H1 (cell line): ENCODE measurements around the gene MACROD2. TPM values are rescaled to one million over a fixed set of nuclear protein-coding genes. Genes with fewer than 3 reads are reported as not detected.

Source experiments
- CTCF ChIA-PET: fragments of 300-600 bp; sonication (Branson Sonifier 250); formaldehyde crosslinking; loops from one replicate; lab custom pipeline; 2021; ENCODE audit not compliant: partially characterized antibody; lab: Charles Lee
- POLR2A ChIA-PET: fragments of 300-600 bp; sonication (Branson Sonifier 250); formaldehyde crosslinking; loops from one replicate; lab custom pipeline; 2021; ENCODE audit warnings: inconsistent platforms; ENCODE audit not compliant: partially characterized antibody; lab: Charles Lee
- DNase-seq, 2 experiments: peaks; one replicate each; pipeline versions ENCODE4 v3.0.0 to v3.0.0-alpha.2; 2010 to 2022; ENCODE audit warnings: low spot score in 2 of 2, low read depth in 1 of 2, mixed read lengths in 1 of 2
- FAIRE-seq: peaks from 2 replicates; lab custom pipeline; 2011; peaks lifted over from hg19 to GRCh38; lab: Jason Lieb, UNC
- H2AFZ ChIP-seq: 2 replicates; pipeline ENCODE4 v1.8.1; 2012; ENCODE audit warnings: low read length, inconsistent platforms
- H2AK5ac ChIP-seq: 2 replicates; pipeline ENCODE4 v1.6.1; 2013; ENCODE audit warnings: low read depth, low read length
- H2BK120ac ChIP-seq: replicated peaks from 2 replicates; pipeline ENCODE3; 2013; ENCODE audit warnings: low read depth, low read length, inconsistent platforms
- H2BK12ac ChIP-seq: 2 replicates; pipeline ENCODE4 v1.6.1; 2013; ENCODE audit warnings: low read depth, low read length
- H2BK15ac ChIP-seq: 2 replicates; pipeline ENCODE4 v1.6.1; 2013; ENCODE audit warnings: low read length
- H2BK20ac ChIP-seq: 2 replicates; pipeline ENCODE4 v1.6.1; 2013; ENCODE audit warnings: low read length
- H2BK5ac ChIP-seq: 2 replicates; pipeline ENCODE4 v1.6.1; 2013; ENCODE audit warnings: low read depth, low read length
- H3K14ac ChIP-seq: 2 replicates; pipeline ENCODE4 v1.6.1; 2013; ENCODE audit warnings: inconsistent platforms; ENCODE audit not compliant: insufficient read length
- H3K18ac ChIP-seq: 2 replicates; pipeline ENCODE4 v1.6.1; 2013; ENCODE audit warnings: low read length; ENCODE audit errors: extremely low read depth
- H3K23ac ChIP-seq: 2 replicates; pipeline ENCODE4 v1.6.1; 2013; ENCODE audit warnings: inconsistent platforms; ENCODE audit not compliant: insufficient read length
- H3K23me2 ChIP-seq: 2 replicates; pipeline ENCODE4 v1.6.1; 2013; ENCODE audit warnings: low read depth, low read length
- H3K27ac ChIP-seq: 2 replicates; pipeline ENCODE4 v1.6.1; 2011; ENCODE audit warnings: low read depth, low read length, inconsistent platforms
- H3K27me3 ChIP-seq, 4 experiments: replicated peaks in 1 of 4; 1 replicate in 1 of 4; 2 replicates in 3 of 4; pipeline versions ENCODE4 v1.6.1 to v1.8.1; 2011 to 2013; ENCODE audit warnings: low read length in 3 of 4, mild to moderate bottlenecking in 3 of 4, inconsistent platforms in 2 of 4, mixed read lengths in 2 of 4, moderate library complexity in 1 of 4; ENCODE audit not compliant: control insufficient read depth in 3 of 4, insufficient read depth in 3 of 4; ENCODE audit errors: extremely low read depth in 1 of 4
- H3K36me3 ChIP-seq, 4 experiments: 2 replicates each; pipeline versions ENCODE4 v1.6.1 to v1.8.1; 2011 to 2013; ENCODE audit warnings: mild to moderate bottlenecking in 4 of 4, low read length in 3 of 4, moderate library complexity in 2 of 4, control low read depth in 1 of 4, inconsistent platforms in 1 of 4; ENCODE audit not compliant: insufficient read depth in 4 of 4, control insufficient read depth in 2 of 4
- H3K4ac ChIP-seq: replicated peaks from 2 replicates; pipeline ENCODE3; 2013; ENCODE audit warnings: low read length, low read depth, mixed read lengths, inconsistent platforms; ENCODE audit not compliant: insufficient read length
- H3K4me1 ChIP-seq, 4 experiments: replicated peaks in 1 of 4; 1 replicate in 1 of 4; 2 replicates in 3 of 4; pipeline versions ENCODE4 v1.6.1 to v1.8.1; 2011 to 2013; ENCODE audit warnings: low read length in 3 of 4, inconsistent platforms in 2 of 4, mixed read lengths in 1 of 4; ENCODE audit not compliant: insufficient read depth in 4 of 4, control insufficient read depth in 3 of 4
- H3K4me2 ChIP-seq, 2 experiments: 2 replicates each; pipeline versions ENCODE4 v1.6.1 to v1.8.1; 2011 to 2013; ENCODE audit warnings: low read depth in 2 of 2, low read length in 2 of 2, control low read depth in 1 of 2, inconsistent platforms in 1 of 2, mild to moderate bottlenecking in 1 of 2; ENCODE audit not compliant: insufficient read depth in 1 of 2
- H3K4me3 ChIP-seq, 4 experiments: fragments of 200-600, 300-600 bp in 1 of 4; sonication (generic), shearing (Covaris generic), sonication (Bioruptor Twin) in 1 of 4; 2 replicates each; pipeline versions ENCODE4 v1.5.1 to v1.8.1; 2011 to 2016; ENCODE audit warnings: low read length in 4 of 4, low read depth in 3 of 4, control low read depth in 2 of 4, inconsistent platforms in 2 of 4, mild to moderate bottlenecking in 2 of 4, mixed read lengths in 1 of 4, moderate library complexity in 1 of 4; ENCODE audit not compliant: insufficient read depth in 2 of 4; ENCODE audit errors: extremely low read depth in 1 of 4
- H3K56ac ChIP-seq: replicated peaks from 2 replicates; pipeline ENCODE3; 2013; ENCODE audit warnings: low read depth, mild to moderate bottlenecking, mixed read lengths, low read length, inconsistent platforms; ENCODE audit not compliant: insufficient read length
- H3K79me1 ChIP-seq: 2 replicates; pipeline ENCODE4 v1.6.1; 2013; ENCODE audit warnings: low read depth, low read length, control low read depth
- H3K79me2 ChIP-seq, 2 experiments: 2 replicates each; pipeline versions ENCODE4 v1.6.1 to v1.8.1; 2012 to 2013; ENCODE audit warnings: low read length in 2 of 2, mild to moderate bottlenecking in 2 of 2, inconsistent platforms in 1 of 2; ENCODE audit not compliant: insufficient read depth in 2 of 2, control insufficient read depth in 1 of 2
- H3K9ac ChIP-seq, 4 experiments: replicated peaks in 1 of 4; 1 replicate in 1 of 4; 2 replicates in 3 of 4; pipeline versions ENCODE4 v1.6.1 to v1.8.1; 2011 to 2013; ENCODE audit warnings: low read depth in 3 of 4, low read length in 3 of 4, control low read depth in 2 of 4, mild to moderate bottlenecking in 2 of 4, moderate library complexity in 2 of 4, inconsistent platforms in 1 of 4; ENCODE audit errors: extremely low read depth in 1 of 4
- H3K9me3 ChIP-seq, 2 experiments: 2 replicates each; pipeline versions ENCODE4 v1.6.1 to v1.8.1; 2012 to 2013; ENCODE audit warnings: mild to moderate bottlenecking in 2 of 2, moderate library complexity in 2 of 2, control low read depth in 1 of 2, inconsistent platforms in 1 of 2, low read depth in 1 of 2, low read length in 1 of 2, mixed read lengths in 1 of 2; ENCODE audit not compliant: insufficient read depth in 2 of 2
- H4K20me1 ChIP-seq, 2 experiments: replicated peaks in 1 of 2; 2 replicates each; pipeline versions ENCODE3 to v1.8.1; 2011 to 2013; ENCODE audit warnings: inconsistent platforms in 2 of 2, low read length in 2 of 2, mild to moderate bottlenecking in 1 of 2; ENCODE audit not compliant: insufficient read depth in 2 of 2, control insufficient read depth in 1 of 2
- H4K5ac ChIP-seq: 2 replicates; pipeline ENCODE4 v1.6.1; 2013; ENCODE audit warnings: low read length, low read depth, mixed read lengths, inconsistent platforms; ENCODE audit not compliant: insufficient read length
- H4K8ac ChIP-seq: 2 replicates; pipeline ENCODE4 v1.8.0; 2013; ENCODE audit warnings: mild to moderate bottlenecking, moderate library complexity, low read length, inconsistent platforms; ENCODE audit not compliant: insufficient read depth; ENCODE audit errors: extremely low read depth
- H4K91ac ChIP-seq: replicated peaks from 2 replicates; pipeline ENCODE3; 2013; ENCODE audit warnings: low read length, mixed read lengths, inconsistent platforms; ENCODE audit not compliant: insufficient read length
- ASH2L ChIP-seq: fragments of 200-600, 300-600 bp; sonication (generic); IDR thresholded peaks from one replicate; pipeline ENCODE4 v1.7.1; 2017; ENCODE audit warnings: low read length
- CREB1 ChIP-seq: IDR thresholded peaks from 2 replicates; pipeline ENCODE4 v1.6.1; 2012; ENCODE audit warnings: inconsistent platforms
- CTCF ChIP-seq, 3 experiments: IDR thresholded peaks; 1 replicate in 2 of 3; 2 replicates in 1 of 3; pipeline versions ENCODE4 v1.5.1 to v1.6.1; 2011; ENCODE audit warnings: low read length in 3 of 3, mild to moderate bottlenecking in 3 of 3, inconsistent platforms in 2 of 3, low read depth in 1 of 3, moderate library complexity in 1 of 3; ENCODE audit not compliant: insufficient read depth in 1 of 3; ENCODE audit errors: control extremely low read depth in 1 of 3
- EGR1 ChIP-seq: IDR thresholded peaks from 2 replicates; pipeline ENCODE4 v1.6.1; 2011; ENCODE audit warnings: low read depth, low read length, borderline replicate concordance
- EP300 ChIP-seq, 2 experiments: IDR thresholded peaks; 1 replicate in 1 of 2; 2 replicates in 1 of 2; pipeline ENCODE4 v1.6.1; 2011 to 2012; ENCODE audit warnings: low read depth in 2 of 2, low read length in 2 of 2, mild to moderate bottlenecking in 2 of 2, borderline replicate concordance in 1 of 2, inconsistent platforms in 1 of 2, moderate library complexity in 1 of 2
- FOSL1 ChIP-seq: IDR thresholded peaks from 2 replicates; pipeline ENCODE4 v1.6.1; 2011; ENCODE audit warnings: mild to moderate bottlenecking, low read depth, low read length, moderate library complexity; ENCODE audit not compliant: insufficient read depth
- POLR2AphosphoS5 ChIP-seq: IDR thresholded peaks from 2 replicates; pipeline ENCODE4 v1.6.1; 2011; ENCODE audit warnings: low read depth, low read length
- RBBP5 ChIP-seq: IDR thresholded peaks from 2 replicates; pipeline ENCODE4 v1.7.1; 2012; ENCODE audit warnings: low read depth, mild to moderate bottlenecking, inconsistent platforms, low read length, moderate library complexity, borderline replicate concordance
- RXRA ChIP-seq: IDR thresholded peaks from 2 replicates; pipeline ENCODE4 v1.6.1; 2011; ENCODE audit warnings: low read depth, mild to moderate bottlenecking, low read length, moderate library complexity; ENCODE audit not compliant: insufficient read depth
- SP1 ChIP-seq: IDR thresholded peaks from 2 replicates; pipeline ENCODE4 v1.6.1; 2011; ENCODE audit warnings: low read depth, low read length
- SUZ12 ChIP-seq: fragments of 200-600 bp; sonication (generic); IDR thresholded peaks from 2 replicates; pipeline ENCODE4 v1.6.1; 2012; ENCODE audit warnings: mild to moderate bottlenecking, inconsistent platforms, low read length, moderate library complexity, mixed read lengths
- YY1 ChIP-seq: IDR thresholded peaks from 2 replicates; pipeline ENCODE4 v1.6.1; 2011; ENCODE audit warnings: low read depth, mild to moderate bottlenecking, low read length
- WGBS, 2 experiments: shearing (Covaris generic) in 1 of 2; methylation state at CpG; one replicate each; pipeline versions ENCODE4 v1.1.6 to v1.1.7; 2013 to 2015; ENCODE audit warnings: low lambda C conversion rate in 2 of 2, mixed read lengths in 2 of 2, inconsistent platforms in 1 of 2, low coverage in 1 of 2, missing lambda C conversion rate in 1 of 2; ENCODE audit not compliant: insufficient replicate concordance in 2 of 2, insufficient coverage in 1 of 2, insufficient read length in 1 of 2; ENCODE audit errors: extremely low coverage in 1 of 2, missing lambda C conversion rate in 1 of 2; 5-methylcytosine and 5-hydroxymethylcytosine counted together
- polyA plus RNA-seq, 7 experiments: library from polyadenylated mRNA; depleted of rRNA in 3 of 7; stranded (reverse) in 5 of 7; unstranded in 2 of 7; fragments of >200 nt in 5 of 7; fragments of 200-250 nt in 2 of 7; gene quantifications; 1 replicate in 5 of 7; 2 replicates in 1 of 7; 4 replicates in 1 of 7; pipeline versions ENCODE4 v1.2.1 to v1.2.3, GENCODE V29; 2011 to 2013; ENCODE audit warnings: missing spikeins in 2 of 7, mixed read lengths in 2 of 7
- total RNA-seq: library from RNA; stranded (reverse); fragmentation: NEBNext Ultra II Directional; extraction: Animal tissue kit (Norgen Biotek cat#: 25700); gene quantifications from 2 replicates; pipeline ENCODE4 v1.2.1, GENCODE V29; 2021

The MACROD2 gene
- total and polyA plus RNA-seq, 2 of the 8 experiments (the other 6 are each of a cell fraction or from before 2014, with no cell fraction given) = 0.70 to 3.9 TPM

GRCh38 chr20:13990465-13990864, 4.9 kb upstream of the MACROD2 start, which contains the start of gene SEL1L2:
Gene SEL1L2, minus strand, starts transcription at chr20:13990614. Its CDS starts 80 bp downstream, at chr20:13990534.
- no peak within 1 kb of the TSS for H3K4me2 ChIP-seq
- H3K23me2 ChIP-seq = peaks cover 3% of the 10 kb centered on the region; the same call in 1 of the 2 replicates
- H3K9me3 ChIP-seq = peaks cover 0 to 3% of the 10 kb centered on the region in 2 experiments; a peak in 1 of 4 replicates
- peaks cover 0 to 4% (median 1%) of the 10 kb centered on the region in 4 experiments; a peak in 3 of 7 replicates for H3K4me1 ChIP-seq
- CTCF ChIA-PET = interaction anchor here (0.9 to 1.8 kb wide), 3 partner anchors 13 to 171 kb away, joined by 3 to 8 read pairs (median 4); no protein-coding TSS in a partner anchor
- no peak within 1 kb of the TSS for H3K9ac ChIP-seq
- no peak within 1 kb of the TSS for H3K27ac ChIP-seq
- POLR2A ChIA-PET = no interaction called here
- H3K14ac ChIP-seq = no peak within 1 kb of the TSS
- H3K56ac ChIP-seq = peak within 1 kb of the TSS; percentile 14
- DNase-seq (peak in 1 of 2 experiments; percentile 52), FAIRE-seq (peak; percentile 75)
- H3K79me2 ChIP-seq = no peaks in the 10 kb centered on the region
- H2BK20ac ChIP-seq = no peak within 1 kb of the TSS
- no peak within 1 kb of the TSS for H2BK12ac ChIP-seq
- no peak within 1 kb of the TSS for H3K18ac ChIP-seq
- no peak within 1 kb of the TSS for H3K23ac ChIP-seq
- no peak within 1 kb of the TSS for H3K4ac ChIP-seq
- H2BK120ac ChIP-seq = no peak within 1 kb of the TSS
- no peaks in the 10 kb centered on the region for H3K27me3 ChIP-seq
- H4K91ac ChIP-seq = no peak within 1 kb of the TSS
- WGBS, 2 experiments = 52% methylated on average over 5 of the region's 5 CpGs; no CpG with 5 or more reads in 1 of the 2 experiments
- no peaks in the 10 kb centered on the region for H4K20me1 ChIP-seq
- H2AFZ ChIP-seq = peak within 1 kb of the TSS; percentile 71; the same call in 1 of the 2 replicates
- H3K4me3 ChIP-seq = no peak within 1 kb of the TSS
- H2BK15ac ChIP-seq = no peak within 1 kb of the TSS
- no peaks in the 10 kb centered on the region for H3K36me3 ChIP-seq
- no peak within 1 kb of the TSS for H2AK5ac ChIP-seq
- TF ChIP-seq RXRA (no peak), POLR2AphosphoS5 (no peak), YY1 (no peak), EP300 (IDR thresholded peaks at IDR 0.05; ENCODE audit: borderline replicate concordance in 1 of 2, low read depth in 2 of 2, low read length in 2 of 2) (no peak), SP1 (0 out of 2 replicates have a peak, but pooled peaks have one; percentile 19), EGR1 (no peak), RBBP5 (no peak), CTCF (IDR thresholded peaks at IDR 0.05; ENCODE audit: control extremely low read depth in 1 of 3, insufficient read depth in 1 of 3, low read depth in 1 of 3, low read length in 3 of 3) (no peak), ASH2L (peak; percentile 38), FOSL1 (no peak), CREB1 (no peak), SUZ12 (no peak)
- no peak within 1 kb of the TSS for H4K5ac ChIP-seq
- no peak within 1 kb of the TSS for H4K8ac ChIP-seq
- no peak within 1 kb of the TSS for H2BK5ac ChIP-seq
- H3K79me1 ChIP-seq = no peaks in the 10 kb centered on the region
